ENCODE data around the gene KCNK17. TPM values are rescaled to one million over a fixed set of nuclear protein-coding genes. Genes with fewer than 3 reads are reported as not detected.

Gene KCNK17
- total RNA-seq, 1 donor from 2014 or later = not detected

GRCh38 chr6:39274471-39274870 is 39.7 kb downstream of the KCNK17 start:
- intact Hi-C loops (cut with DNase I) = no loop called here
- TF ChIP-seq CTCF (IDR thresholded peaks at IDR 0.05) = no peak
- H3K9me3 ChIP-seq = no peaks in the 10 kb centered on the region
- no peak for DNase-seq (ENCODE audit: low spot score in 2 of 2)
- no peaks in the 10 kb centered on the region for H3K36me3 ChIP-seq
- H3K4me3 ChIP-seq = no peak overlapping the region
- no peaks in the 10 kb centered on the region for H3K4me1 ChIP-seq
- no peak overlapping the region for H3K27ac ChIP-seq
- H3K27me3 ChIP-seq = no peaks in the 10 kb centered on the region

- no peaks in the 10 kb centered on the region for H3K4me1 ChIP-seq
- H3K9me3 ChIP-seq = no peaks in the 10 kb centered on the region
- intact Hi-C loops (cut with DNase I) = no loop called here
- no peak overlapping the region for H3K4me3 ChIP-seq
- no peak for DNase-seq (ENCODE audit: low spot score in 2 of 2)
- no peaks in the 10 kb centered on the region for H3K36me3 ChIP-seq
- no peak for TF ChIP-seq CTCF (IDR thresholded peaks at IDR 0.05)
- H3K27ac ChIP-seq = no peak overlapping the region
- no peaks in the 10 kb centered on the region for H3K27me3 ChIP-seq
These were observed 40.8 kb downstream of the KCNK17 start for GRCh38 chr6:39273406-39273821.

GRCh38 chr6:39269961-39270360 is 44.3 kb downstream of the KCNK17 start:
- DNase-seq (ENCODE audit: low spot score in 2 of 2) = no peak
- TF ChIP-seq CTCF (IDR thresholded peaks at IDR 0.05) = no peak
- intact Hi-C loops (cut with DNase I) = no loop called here
- no peaks in the 10 kb centered on the region for H3K27me3 ChIP-seq
- H3K9me3 ChIP-seq = no peaks in the 10 kb centered on the region
- no peaks in the 10 kb centered on the region for H3K36me3 ChIP-seq
- H3K4me1 ChIP-seq = no peaks in the 10 kb centered on the region
- no peak overlapping the region for H3K4me3 ChIP-seq
- no peak overlapping the region for H3K27ac ChIP-seq

GRCh38 chr6:39268721-39269120 is 45.5 kb downstream of the KCNK17 start:
- no peaks in the 10 kb centered on the region for H3K9me3 ChIP-seq
- intact Hi-C loops (cut with DNase I) = no loop called here
- TF ChIP-seq CTCF (IDR thresholded peaks at IDR 0.05) = no peak
- H3K36me3 ChIP-seq = no peaks in the 10 kb centered on the region
- H3K4me1 ChIP-seq = no peaks in the 10 kb centered on the region
- no peaks in the 10 kb centered on the region for H3K27me3 ChIP-seq
- no peak for DNase-seq (ENCODE audit: low spot score in 2 of 2)
- no peak overlapping the region for H3K4me3 ChIP-seq
- H3K27ac ChIP-seq = no peak overlapping the region

GRCh38 chr6:39268171-39268570 is 46.0 kb downstream of the KCNK17 start:
- Histone ChIP-seq H3K27ac (no peak overlapping the region), H3K36me3 (no peaks in the 10 kb centered on the region), H3K4me1 (no peaks in the 10 kb centered on the region), H3K27me3 (no peaks in the 10 kb centered on the region), H3K9me3 (no peaks in the 10 kb centered on the region), H3K4me3 (no peak overlapping the region)
- DNase-seq (ENCODE audit: low spot score in 2 of 2) = no peak
- intact Hi-C loops (cut with DNase I) = no loop called here
- TF ChIP-seq CTCF (IDR thresholded peaks at IDR 0.05) = no peak

- Histone ChIP-seq H3K4me3 (no peak overlapping the region), H3K36me3 (no peaks in the 10 kb centered on the region), H3K4me1 (no peaks in the 10 kb centered on the region), H3K27ac (no peak overlapping the region), H3K9me3 (no peaks in the 10 kb centered on the region), H3K27me3 (no peaks in the 10 kb centered on the region)
- intact Hi-C loops (cut with DNase I) = no loop called here
- TF ChIP-seq CTCF (IDR thresholded peaks at IDR 0.05) = no peak
- no peak for DNase-seq (ENCODE audit: low spot score in 2 of 2)
These were observed 47.4 kb downstream of the KCNK17 start for GRCh38 chr6:39266782-39267355.
